A673 (cell line): Measurements from ENCODE around the gene KAT7. TPM values are rescaled to one million over a fixed set of nuclear protein-coding genes. Genes with fewer than 3 reads are reported as not detected.

Experiments
- BruUV-seq: library from RNA; stranded (reverse); fragments of 400-500 nt; replicated peaks from 2 replicates; lab custom pipeline; 2021; lab: Mats Ljungman, UMichigan
- CTCF ChIA-PET: fragments of 300-600 bp; sonication (Branson Sonifier 250); formaldehyde crosslinking; loops from one replicate; lab custom pipeline; 2022; ENCODE audit warnings: antibody characterized with exemption; lab: Charles Lee
- POLR2A ChIA-PET: fragments of 300-600 bp; sonication (Branson Sonifier 250); formaldehyde crosslinking; loops from one replicate; lab custom pipeline; 2022; ENCODE audit warnings: antibody characterized with exemption; ENCODE audit not compliant: low non-redundant PET; lab: Charles Lee
- DNase-seq: peaks from one replicate; pipeline ENCODE4 v3.0.0-alpha.2; 2015; ENCODE audit warnings: low spot score
- H3K27ac ChIP-seq: fragments of 200-600 bp; sonication (generic); 2 replicates; pipeline ENCODE4 v1.5.1; 2016; ENCODE audit warnings: mixed run types, low read depth, mild to moderate bottlenecking, mixed read lengths, antibody characterized with exemption, low read length; ENCODE audit not compliant: poor library complexity, severe bottlenecking
- H3K27me3 ChIP-seq: fragments of 200-600 bp; sonication (generic); replicated peaks from 2 replicates; pipeline ENCODE4 v1.6.1; 2017; ENCODE audit warnings: mixed run types, low read depth, mild to moderate bottlenecking, mixed read lengths, antibody characterized with exemption, low read length; ENCODE audit not compliant: insufficient read depth, poor library complexity
- H3K36me3 ChIP-seq: fragments of 200-600 bp; sonication (generic); 2 replicates; pipeline ENCODE4 v1.6.1; 2016; ENCODE audit warnings: mixed run types, mild to moderate bottlenecking, mixed read lengths, antibody characterized with exemption, low read length; ENCODE audit not compliant: insufficient read depth, poor library complexity, severe bottlenecking
- H3K4me1 ChIP-seq: fragments of 200-600 bp; sonication (generic); 2 replicates; pipeline ENCODE4 v1.6.1; 2017; ENCODE audit warnings: mixed run types, mild to moderate bottlenecking, mixed read lengths, antibody characterized with exemption, low read length; ENCODE audit not compliant: insufficient read depth, poor library complexity, severe bottlenecking
- H3K4me3 ChIP-seq: fragments of 200-600 bp; sonication (generic); 2 replicates; pipeline ENCODE4 v1.5.1; 2016; ENCODE audit warnings: low read depth, mixed run types, mild to moderate bottlenecking, mixed read lengths, low read length; ENCODE audit not compliant: poor library complexity, severe bottlenecking
- H3K9me3 ChIP-seq: fragments of 200-600 bp; sonication (generic); 2 replicates; pipeline ENCODE4 v1.6.1; 2016; ENCODE audit warnings: mixed run types, low read depth, mild to moderate bottlenecking, mixed read lengths, antibody characterized with exemption, low read length; ENCODE audit not compliant: poor library complexity, severe bottlenecking
- CTCF ChIP-seq: fragments of 300-800, 200-600 bp; sonication (generic); conservative IDR thresholded peaks from 2 replicates; pipeline ENCODE4 v1.5.1; 2017; ENCODE audit warnings: low read depth, mild to moderate bottlenecking, antibody characterized with exemption, low read length, moderate library complexity, mixed read lengths
- EZH2 ChIP-seq: fragments of 200-600 bp; sonication (generic); IDR thresholded peaks from 2 replicates; pipeline ENCODE4 v1.6.1; 2017; ENCODE audit warnings: borderline replicate concordance, low read depth, mild to moderate bottlenecking, mixed read lengths, antibody characterized with exemption, low read length; ENCODE audit not compliant: poor library complexity, severe bottlenecking
- intact Hi-C: fragments of 100-400 bp; cut with micrococcal nuclease; formaldehyde crosslinking; loops from one replicate; pipeline ENCODE4 v1.10.0; 2022; ENCODE audit not compliant: unreplicated experiment
- total RNA-seq: library from RNA; stranded (reverse); gene quantifications from 2 replicates; pipeline ENCODE4 v1.2.3, GENCODE V29; 2021

Gene KAT7
- total RNA-seq, 1 experiment from 2014 or later: 94.0 TPM

GRCh38 chr17:49845321-49845720 lies 56.8 kb downstream of the KAT7 start:
- DNase-seq: no peak
- Histone ChIP-seq H3K4me3 (no peak overlapping the region), H3K27me3 (no peaks in the 10 kb centered on the region), H3K27ac (no peak overlapping the region), H3K9me3 (no peaks in the 10 kb centered on the region), H3K4me1 (no peaks in the 10 kb centered on the region), H3K36me3 (no peaks in the 10 kb centered on the region)
- no TSS peak for BruUV-seq
- POLR2A ChIA-PET: no interaction called here
- intact Hi-C loops: no loop called here
- TF ChIP-seq EZH2 (no peak), CTCF (no peak)
- CTCF ChIA-PET: interaction anchor here (0.6 to 1.2 kb wide), 2 partner anchors 275 to 278 kb away, joined by 3 read pairs; no protein-coding TSS in a partner anchor

- POLR2A ChIA-PET: no interaction called here
Observed at GRCh38 chr17:49846938-49847712, 58.6 kb downstream of the KAT7 start.

GRCh38 chr17:49848019-49848473 lies 59.6 kb downstream of the KAT7 start, which contains the start of gene TAC4:
TSS of gene TAC4 (minus strand) at chr17:49848069. CDS start at chr17:49848017, 52 bp downstream.
- POLR2A ChIA-PET: no interaction called here
- no peak for DNase-seq
- no peaks in the 10 kb centered on the region for H3K9me3 ChIP-seq

More at GRCh38 chr17:49846938-49847712, 58.6 kb downstream of the KAT7 start:
- CTCF ChIA-PET: no interaction called here
- Histone ChIP-seq H3K36me3 (no peaks in the 10 kb centered on the region), H3K9me3 (no peaks in the 10 kb centered on the region), H3K4me1 (no peaks in the 10 kb centered on the region), H3K27me3 (no peaks in the 10 kb centered on the region), H3K27ac (no peak overlapping the region), H3K4me3 (no peak overlapping the region)
- intact Hi-C loops: no loop called here
- BruUV-seq: no TSS peak
- DNase-seq: no peak
- no peak for TF ChIP-seq EZH2
- no peak for TF ChIP-seq CTCF

More at GRCh38 chr17:49848019-49848473, 59.6 kb downstream of the KAT7 start, which contains the start of gene TAC4:
- CTCF ChIA-PET: no interaction called here
- Histone ChIP-seq H3K36me3 (no peaks in the 10 kb centered on the region), H3K27me3 (no peaks in the 10 kb centered on the region), H3K4me3 (no peak within 1 kb of the TSS), H3K27ac (no peak within 1 kb of the TSS), H3K4me1 (no peaks in the 10 kb centered on the region)
- intact Hi-C loops: no loop called here
- TF ChIP-seq EZH2 (no peak), CTCF (no peak)
- BruUV-seq: no TSS peak
